Astrocyte (in vitro differentiated cells and primary cell): ENCODE results near the gene PRKCE.

Experiments used
- CTCF ChIP-seq: IDR thresholded peaks from 2 replicates; pipeline ENCODE4 v1.5.1; 2011; ENCODE audit warnings: low read depth, mild to moderate bottlenecking, inconsistent platforms, low read length, moderate library complexity; ENCODE audit not compliant: insufficient read depth
- EZH2 ChIP-seq: IDR thresholded peaks from 2 replicates; pipeline ENCODE4 v1.6.1; 2012; ENCODE audit warnings: mild to moderate bottlenecking, low read length, inconsistent platforms; ENCODE audit not compliant: insufficient read depth

- no peak for TF ChIP-seq CTCF
- TF ChIP-seq EZH2, result no peak
These were observed 270.4 kb downstream of the PRKCE start for GRCh38 chr2:45921921-45922320.
